ENCODE results near the gene RAB3GAP1.
A peak's percentile ranks its signal among the peaks of the same experiment; 100 is the strongest.

The RAB3GAP1 gene

GRCh38 chr2:135055182-135055786 lies 3.2 kb downstream of the RAB3GAP1 start:
- Histone ChIP-seq H3K36me3 (ENCODE audit: control insufficient read depth in 2 of 2, insufficient read depth in 2 of 2, low read length in 2 of 2) (no peaks in the 10 kb centered on the region), H3K4me1 (ENCODE audit: control insufficient read depth, insufficient read depth, low read length) (peaks cover 6% of the 10 kb centered on the region), H3K9me3 (ENCODE audit: control insufficient read depth in 2 of 2, low read length in 2 of 2) (no peaks in the 10 kb centered on the region), H3K4me3 (ENCODE audit: low read length in 2 of 2) (no peak overlapping the region), H3K27me3 (ENCODE audit: control insufficient read depth in 1 of 2, insufficient read depth in 2 of 2, low read length in 2 of 2) (no peaks in the 10 kb centered on the region), H3K27ac (ENCODE audit: low read length) (no peak overlapping the region), H3K9ac (ENCODE audit: low read length in 2 of 2) (no peak overlapping the region)

DNA sequence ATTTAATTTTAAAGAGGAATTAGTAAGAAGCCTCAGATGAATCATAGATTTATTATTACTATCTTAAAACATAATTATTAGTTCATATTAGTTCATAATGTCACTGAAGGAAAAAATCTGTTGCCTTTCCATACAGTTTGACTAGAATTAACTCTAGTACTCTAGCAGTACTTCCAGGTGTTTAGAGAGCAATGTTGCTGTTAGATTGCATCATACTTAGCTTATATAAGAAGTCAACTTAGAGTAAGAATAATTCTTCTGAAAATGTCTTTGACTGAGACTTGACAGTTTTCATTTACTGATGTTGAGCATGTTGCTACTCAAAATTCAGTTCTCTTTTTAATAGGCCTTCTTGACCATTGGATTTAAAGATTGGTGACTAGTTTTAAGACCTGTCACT lies 4.7 kb downstream of the RAB3GAP1 start:
- H3K36me3 ChIP-seq (ENCODE audit: control insufficient read depth in 2 of 2, insufficient read depth in 2 of 2, low read length in 2 of 2), result peaks cover 0 to 2% of the 10 kb centered on the region in 2 donors
- no peaks in the 10 kb centered on the region for H3K27me3 ChIP-seq (ENCODE audit: control insufficient read depth in 1 of 2, insufficient read depth in 2 of 2, low read length in 2 of 2)
- H3K4me1 ChIP-seq (ENCODE audit: control insufficient read depth, insufficient read depth, low read length), result peaks cover 6% of the 10 kb centered on the region
- no peak overlapping the region for H3K4me3 ChIP-seq (ENCODE audit: low read length in 2 of 2)
- no peak overlapping the region for H3K9ac ChIP-seq (ENCODE audit: low read length in 2 of 2)
- no peaks in the 10 kb centered on the region for H3K9me3 ChIP-seq (ENCODE audit: control insufficient read depth in 2 of 2, low read length in 2 of 2)
- H3K27ac ChIP-seq (ENCODE audit: low read length), result no peak overlapping the region

GRCh38 chr2:135059577-135059976 lies 7.5 kb downstream of the RAB3GAP1 start:
- Histone ChIP-seq H3K4me3 (ENCODE audit: low read length in 2 of 2) (no peak overlapping the region), H3K27me3 (ENCODE audit: control insufficient read depth in 1 of 2, insufficient read depth in 2 of 2, low read length in 2 of 2) (no peaks in the 10 kb centered on the region), H3K4me1 (ENCODE audit: control insufficient read depth, insufficient read depth, low read length) (no peaks in the 10 kb centered on the region), H3K27ac (ENCODE audit: low read length) (no peak overlapping the region), H3K9ac (ENCODE audit: low read length in 2 of 2) (no peak overlapping the region), H3K9me3 (ENCODE audit: control insufficient read depth in 2 of 2, low read length in 2 of 2) (no peaks in the 10 kb centered on the region), H3K36me3 (ENCODE audit: control insufficient read depth in 2 of 2, insufficient read depth in 2 of 2, low read length in 2 of 2) (peaks cover 0 to 4% of the 10 kb centered on the region in 2 donors)

- Histone ChIP-seq H3K9ac (ENCODE audit: low read length in 2 of 2) (no peak overlapping the region), H3K27me3 (ENCODE audit: control insufficient read depth in 1 of 2, insufficient read depth in 2 of 2, low read length in 2 of 2) (no peaks in the 10 kb centered on the region), H3K36me3 (ENCODE audit: control insufficient read depth in 2 of 2, insufficient read depth in 2 of 2, low read length in 2 of 2) (peaks cover 0 to 4% of the 10 kb centered on the region in 2 donors), H3K4me1 (ENCODE audit: control insufficient read depth, insufficient read depth, low read length) (no peaks in the 10 kb centered on the region), H3K27ac (ENCODE audit: low read length) (no peak overlapping the region), H3K9me3 (ENCODE audit: control insufficient read depth in 2 of 2, low read length in 2 of 2) (no peaks in the 10 kb centered on the region), H3K4me3 (ENCODE audit: low read length in 2 of 2) (no peak overlapping the region)
These were observed 11.1 kb downstream of the RAB3GAP1 start for GRCh38 chr2:135063210-135063609.

DNA sequence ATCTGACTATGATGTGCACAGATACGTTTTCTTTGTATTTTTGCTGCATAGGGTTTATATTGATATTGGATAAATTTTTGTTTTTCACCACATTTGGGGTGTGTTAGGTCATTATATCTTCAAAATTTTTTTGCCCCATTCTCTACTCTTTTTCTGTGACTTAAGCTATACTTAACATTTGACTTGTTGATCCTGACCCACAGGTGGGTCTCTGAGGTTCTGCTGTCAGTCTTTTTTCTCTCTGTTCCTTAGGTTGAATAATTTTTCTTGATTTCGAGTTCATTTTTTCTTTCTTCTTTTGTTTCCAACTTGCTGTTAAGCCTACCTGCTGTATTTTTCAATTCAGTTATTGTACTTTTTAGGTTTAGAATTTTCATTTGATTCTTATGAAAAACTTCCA lies 12.1 kb downstream of the RAB3GAP1 start:
- Histone ChIP-seq H3K36me3 (ENCODE audit: control insufficient read depth in 2 of 2, insufficient read depth in 2 of 2, low read length in 2 of 2) (peaks cover 0 to 4% of the 10 kb centered on the region in 2 donors), H3K9ac (ENCODE audit: low read length in 2 of 2) (no peak overlapping the region), H3K4me3 (ENCODE audit: low read length in 2 of 2) (no peak overlapping the region), H3K9me3 (ENCODE audit: control insufficient read depth in 2 of 2, low read length in 2 of 2) (no peaks in the 10 kb centered on the region), H3K27ac (ENCODE audit: low read length) (no peak overlapping the region), H3K4me1 (ENCODE audit: control insufficient read depth, insufficient read depth, low read length) (no peaks in the 10 kb centered on the region), H3K27me3 (ENCODE audit: control insufficient read depth in 1 of 2, insufficient read depth in 2 of 2, low read length in 2 of 2) (no peaks in the 10 kb centered on the region)

DNA sequence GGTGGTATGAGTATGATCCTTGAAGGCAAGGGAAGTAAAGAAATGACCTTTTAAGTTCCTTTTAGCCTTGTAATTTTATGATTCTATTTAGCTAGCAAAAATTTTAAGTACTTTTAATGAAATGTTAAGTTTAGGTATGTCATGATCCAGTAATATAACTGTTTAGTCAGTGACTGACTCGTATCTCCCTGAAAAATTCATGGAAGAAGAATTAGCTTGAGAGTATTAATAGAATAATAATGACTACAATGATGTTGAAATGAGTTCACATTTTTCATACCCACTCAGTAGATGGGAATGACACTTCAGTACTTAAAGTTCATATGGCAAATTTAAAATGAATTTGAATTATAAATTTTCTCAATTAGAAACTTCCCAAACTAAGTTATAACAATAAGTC lies 14.6 kb downstream of the RAB3GAP1 start:
- Histone ChIP-seq H3K27ac (ENCODE audit: low read length) (no peak overlapping the region), H3K36me3 (ENCODE audit: control insufficient read depth in 2 of 2, insufficient read depth in 2 of 2, low read length in 2 of 2) (peaks cover 0 to 4% of the 10 kb centered on the region in 2 donors), H3K9ac (ENCODE audit: low read length in 2 of 2) (no peak overlapping the region), H3K9me3 (ENCODE audit: control insufficient read depth in 2 of 2, low read length in 2 of 2) (no peaks in the 10 kb centered on the region), H3K4me1 (ENCODE audit: control insufficient read depth, insufficient read depth, low read length) (no peaks in the 10 kb centered on the region), H3K27me3 (ENCODE audit: control insufficient read depth in 1 of 2, insufficient read depth in 2 of 2, low read length in 2 of 2) (no peaks in the 10 kb centered on the region), H3K4me3 (ENCODE audit: low read length in 2 of 2) (no peak overlapping the region)

GRCh38 chr2:135072125-135072997 lies 20.3 kb downstream of the RAB3GAP1 start:
- Histone ChIP-seq H3K9me3 (ENCODE audit: control insufficient read depth in 2 of 2, low read length in 2 of 2) (no peaks in the 10 kb centered on the region), H3K36me3 (ENCODE audit: control insufficient read depth in 2 of 2, insufficient read depth in 2 of 2, low read length in 2 of 2) (no peaks in the 10 kb centered on the region), H3K4me1 (ENCODE audit: control insufficient read depth, insufficient read depth, low read length) (peaks cover 3% of the 10 kb centered on the region), H3K9ac (ENCODE audit: low read length in 2 of 2) (no peak overlapping the region), H3K27me3 (ENCODE audit: control insufficient read depth in 1 of 2, insufficient read depth in 2 of 2, low read length in 2 of 2) (no peaks in the 10 kb centered on the region), H3K27ac (ENCODE audit: low read length) (no peak overlapping the region), H3K4me3 (ENCODE audit: low read length in 2 of 2) (no peak overlapping the region)

DNA sequence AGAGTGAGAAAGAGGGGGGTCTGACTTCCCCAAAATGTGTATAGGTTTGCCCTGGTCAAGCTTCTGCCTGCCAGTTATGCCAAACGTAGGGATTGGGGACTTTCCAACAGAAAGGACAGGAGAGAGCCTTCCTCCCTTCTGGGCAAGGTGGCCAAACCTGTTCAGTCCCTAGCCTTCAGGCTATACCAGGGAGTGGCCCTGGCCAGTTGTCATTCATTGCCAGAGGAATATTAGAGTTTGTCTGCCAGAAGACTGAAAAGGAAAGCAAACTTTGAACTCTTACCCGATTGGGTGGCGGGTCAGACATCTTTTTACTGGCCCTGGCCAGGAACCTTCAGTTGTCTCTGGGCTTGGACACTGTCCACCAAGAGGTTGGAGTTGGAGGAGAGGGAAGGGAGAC lies 22.1 kb downstream of the RAB3GAP1 start:
- H3K27me3 ChIP-seq (ENCODE audit: control insufficient read depth in 1 of 2, insufficient read depth in 2 of 2, low read length in 2 of 2), result no peaks in the 10 kb centered on the region
- peak overlapping the region in 1 of 2 donors; percentile 3 for H3K4me3 ChIP-seq (ENCODE audit: low read length in 2 of 2)
- no peak overlapping the region for H3K9ac ChIP-seq (ENCODE audit: low read length in 2 of 2)
- no peak overlapping the region for H3K27ac ChIP-seq (ENCODE audit: low read length)
- peaks cover 3% of the 10 kb centered on the region for H3K4me1 ChIP-seq (ENCODE audit: control insufficient read depth, insufficient read depth, low read length)
- H3K9me3 ChIP-seq (ENCODE audit: control insufficient read depth in 2 of 2, low read length in 2 of 2), result no peaks in the 10 kb centered on the region
- H3K36me3 ChIP-seq (ENCODE audit: control insufficient read depth in 2 of 2, insufficient read depth in 2 of 2, low read length in 2 of 2), result no peaks in the 10 kb centered on the region

DNA sequence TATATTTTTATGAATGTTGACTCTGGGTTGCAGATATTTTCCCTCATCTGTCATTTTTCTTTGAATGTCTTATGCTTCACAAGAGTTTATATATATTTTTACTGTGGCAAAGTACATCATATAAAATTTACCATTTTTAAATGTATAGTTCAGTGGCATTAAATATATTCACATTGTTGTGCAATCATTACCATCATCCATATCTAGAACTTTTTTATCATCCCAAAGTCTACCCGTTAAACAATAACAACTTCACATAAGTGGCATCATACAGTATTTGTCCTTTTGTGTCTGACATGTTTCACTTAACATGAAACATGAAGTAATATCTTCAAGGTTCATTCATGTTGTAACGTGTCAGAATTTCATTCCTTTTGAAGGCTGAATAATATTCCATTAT lies 24.5 kb downstream of the RAB3GAP1 start:
- Histone ChIP-seq H3K9ac (ENCODE audit: low read length in 2 of 2) (no peak overlapping the region), H3K4me1 (ENCODE audit: control insufficient read depth, insufficient read depth, low read length) (peaks cover 3% of the 10 kb centered on the region), H3K9me3 (ENCODE audit: control insufficient read depth in 2 of 2, low read length in 2 of 2) (no peaks in the 10 kb centered on the region)

DNA sequence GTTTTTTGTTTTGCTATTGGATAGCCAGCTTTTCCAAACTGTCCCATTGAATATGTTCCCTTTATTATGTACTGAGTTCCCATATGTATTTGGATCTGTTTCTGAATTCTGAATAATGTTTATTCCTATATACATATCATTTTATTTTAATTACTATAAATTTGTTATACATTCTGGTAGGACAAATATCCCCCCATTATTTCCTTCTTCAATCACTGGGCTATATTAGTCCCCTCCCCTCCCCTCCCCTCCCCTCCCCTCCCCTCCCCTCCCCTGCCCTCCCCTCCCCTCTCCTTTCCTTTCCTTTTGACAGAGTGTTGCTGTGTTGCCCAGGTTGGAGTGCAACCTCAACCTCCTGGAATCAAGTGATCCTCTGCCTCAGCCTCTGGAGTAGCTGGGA lies 26.3 kb downstream of the RAB3GAP1 start:
- H3K4me1 ChIP-seq (ENCODE audit: control insufficient read depth, insufficient read depth, low read length), result peaks cover 3% of the 10 kb centered on the region
- no peak overlapping the region for H3K9ac ChIP-seq (ENCODE audit: low read length in 2 of 2)
- no peaks in the 10 kb centered on the region for H3K9me3 ChIP-seq (ENCODE audit: control insufficient read depth in 2 of 2, low read length in 2 of 2)
- H3K27ac ChIP-seq (ENCODE audit: low read length), result no peak overlapping the region
- no peak overlapping the region for H3K4me3 ChIP-seq (ENCODE audit: low read length in 2 of 2)
- no peaks in the 10 kb centered on the region for H3K36me3 ChIP-seq (ENCODE audit: control insufficient read depth in 2 of 2, insufficient read depth in 2 of 2, low read length in 2 of 2)
- H3K27me3 ChIP-seq (ENCODE audit: control insufficient read depth in 1 of 2, insufficient read depth in 2 of 2, low read length in 2 of 2), result no peaks in the 10 kb centered on the region

More for the DNA sequence above, 24.5 kb downstream of the RAB3GAP1 start:
- Histone ChIP-seq H3K27me3 (ENCODE audit: control insufficient read depth in 1 of 2, insufficient read depth in 2 of 2, low read length in 2 of 2) (no peaks in the 10 kb centered on the region), H3K36me3 (ENCODE audit: control insufficient read depth in 2 of 2, insufficient read depth in 2 of 2, low read length in 2 of 2) (no peaks in the 10 kb centered on the region), H3K27ac (ENCODE audit: low read length) (no peak overlapping the region), H3K4me3 (ENCODE audit: low read length in 2 of 2) (no peak overlapping the region)

- Histone ChIP-seq H3K36me3 (ENCODE audit: control insufficient read depth in 2 of 2, insufficient read depth in 2 of 2, low read length in 2 of 2) (no peaks in the 10 kb centered on the region), H3K9ac (ENCODE audit: low read length in 2 of 2) (no peak overlapping the region), H3K27ac (ENCODE audit: low read length) (no peak overlapping the region), H3K9me3 (ENCODE audit: control insufficient read depth in 2 of 2, low read length in 2 of 2) (no peaks in the 10 kb centered on the region), H3K4me1 (ENCODE audit: control insufficient read depth, insufficient read depth, low read length) (no peaks in the 10 kb centered on the region), H3K27me3 (ENCODE audit: control insufficient read depth in 1 of 2, insufficient read depth in 2 of 2, low read length in 2 of 2) (no peaks in the 10 kb centered on the region), H3K4me3 (ENCODE audit: low read length in 2 of 2) (no peak overlapping the region)
These were observed 34.1 kb downstream of the RAB3GAP1 start for GRCh38 chr2:135086222-135086621.
